GM23248 (cell line): ENCODE results near the gene APH1B. TPM values are rescaled to one million over a fixed set of nuclear protein-coding genes. Genes with fewer than 3 reads are reported as not detected.

Experiments used
- DNase-seq: peaks from one replicate; pipeline ENCODE4 v3.0.0-alpha.2; 2015
- H2AFZ ChIP-seq: fragments of 200-600 bp; sonication (generic); 2 replicates; pipeline ENCODE4 v1.6.1; 2016; ENCODE audit warnings: antibody characterized with exemption
- H3F3A ChIP-seq: fragments of 200-600 bp; sonication (generic); 2 replicates; pipeline ENCODE4 v1.6.1; 2016; ENCODE audit warnings: mild to moderate bottlenecking, antibody characterized with exemption, mixed run types; ENCODE audit not compliant: insufficient read depth
- H3K27ac ChIP-seq: fragments of 200-600 bp; sonication (generic); 2 replicates; pipeline ENCODE4 v1.5.1; 2016; ENCODE audit warnings: mild to moderate bottlenecking
- H3K27me3 ChIP-seq: fragments of 200-600 bp; sonication (generic); replicated peaks from 2 replicates; pipeline ENCODE4 v1.6.1; 2016; ENCODE audit warnings: mild to moderate bottlenecking; ENCODE audit not compliant: insufficient read depth
- H3K36me3 ChIP-seq: fragments of 200-600 bp; sonication (generic); 2 replicates; pipeline ENCODE4 v1.6.1; 2016; ENCODE audit warnings: low read depth, mild to moderate bottlenecking
- H3K4me1 ChIP-seq: fragments of 200-600 bp; sonication (generic); 2 replicates; pipeline ENCODE4 v1.6.1; 2016; ENCODE audit warnings: mild to moderate bottlenecking; ENCODE audit not compliant: insufficient read depth
- H3K4me2 ChIP-seq: fragments of 200-600 bp; sonication (generic); one replicate; pipeline ENCODE4 v1.6.1; 2016; ENCODE audit warnings: mild to moderate bottlenecking; ENCODE audit not compliant: unreplicated experiment
- H3K4me3 ChIP-seq: fragments of 200-600 bp; sonication (generic); 2 replicates; pipeline ENCODE4 v1.5.1; 2016; ENCODE audit warnings: mild to moderate bottlenecking
- H3K79me2 ChIP-seq: fragments of 200-600 bp; sonication (generic); 2 replicates; pipeline ENCODE4 v1.6.1; 2016; ENCODE audit warnings: mild to moderate bottlenecking; ENCODE audit not compliant: insufficient read depth
- H3K9ac ChIP-seq: fragments of 200-600 bp; sonication (generic); 2 replicates; pipeline ENCODE4 v1.6.1; 2016; ENCODE audit warnings: mild to moderate bottlenecking
- H3K9me2 ChIP-seq: fragments of 200-600 bp; sonication (generic); 2 replicates; pipeline ENCODE4 v1.6.1; 2016; ENCODE audit warnings: mixed run types, mild to moderate bottlenecking, moderate library complexity; ENCODE audit not compliant: insufficient read depth
- H3K9me3 ChIP-seq: fragments of 200-600 bp; sonication (generic); one replicate; pipeline ENCODE4 v1.6.1; 2017; ENCODE audit warnings: low read depth
- H4K20me1 ChIP-seq: fragments of 200-600 bp; sonication (generic); 2 replicates; pipeline ENCODE4 v1.6.0; 2016; ENCODE audit not compliant: insufficient read depth
- EZH2 ChIP-seq: fragments of 200-600 bp; sonication (generic); IDR thresholded peaks from 2 replicates; pipeline ENCODE4 v1.6.1; 2018; ENCODE audit warnings: antibody characterized with exemption, mild to moderate bottlenecking; ENCODE audit not compliant: insufficient read depth, poor library complexity, severe bottlenecking
- EZH2phosphoT487 ChIP-seq: fragments of 200-600 bp; sonication (generic); IDR thresholded peaks from 2 replicates; pipeline ENCODE4 v1.6.1; 2018; ENCODE audit warnings: antibody characterized with exemption, moderate library complexity, mild to moderate bottlenecking, low read depth; ENCODE audit not compliant: insufficient read depth
- WGBS, 2 experiments: methylation state at CpG; one replicate each; pipeline ENCODE4 v1.1.6; 2015 to 2017; ENCODE audit warnings: low lambda C conversion rate in 2 of 2, low coverage in 1 of 2; ENCODE audit errors: missing lambda C conversion rate in 2 of 2; 5-methylcytosine and 5-hydroxymethylcytosine counted together
- in situ Hi-C: fragments of 300-500 bp; cut with MboI; formaldehyde crosslinking; loops from 2 replicates; pipeline ENCODE4 v1.15.0; 2020
- polyA plus RNA-seq: library from polyadenylated mRNA; unstranded; fragments of >200 nt; fragmentation: Nextera tagmentation; extraction: Ambion mirVana; gene quantifications from 2 replicates; pipeline ENCODE4 v1.2.1, GENCODE V29; 2016
- total RNA-seq: library from RNA; depleted of rRNA; stranded (reverse); fragments of >200 nt; shearing (Covaris generic); gene quantifications from 2 replicates; pipeline ENCODE4 v1.2.3, GENCODE V29; 2014

APH1B gene
- total and polyA plus RNA-seq, 2 experiments from 2014 or later, result 15.8 to 40.5 TPM

DNA sequence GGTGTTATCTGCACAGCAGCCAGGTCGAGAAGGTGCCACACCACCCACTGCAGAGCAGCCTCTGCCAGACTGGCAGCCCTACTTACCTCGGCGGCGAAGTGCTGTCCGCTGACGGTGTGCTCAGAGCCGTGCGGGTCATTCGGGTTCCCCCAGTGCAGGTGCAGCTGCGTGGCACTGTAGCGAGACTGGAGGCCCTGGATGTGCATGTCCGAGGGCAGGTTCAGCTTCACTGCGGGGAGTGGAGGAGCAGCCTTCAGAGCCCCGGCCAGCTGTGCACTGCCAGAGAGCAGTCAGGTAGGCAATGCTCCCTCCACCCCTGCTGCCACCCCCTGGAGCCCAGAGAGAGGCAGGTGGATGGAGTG is 68.0 kb downstream of the APH1B start:
- Histone ChIP-seq H3K36me3 (no peaks in the 10 kb centered on the region), H3F3A (peaks cover 12% of the 10 kb centered on the region), H3K79me2 (0 out of 2 replicates have a peak, but pooled peaks cover 5% of the 10 kb centered on the region), H3K27ac (no peak overlapping the region), H3K9me2 (no peaks in the 10 kb centered on the region), H3K27me3 (no peaks in the 10 kb centered on the region), H4K20me1 (no peaks in the 10 kb centered on the region), H2AFZ (no peak overlapping the region), H3K9ac (no peak overlapping the region), H3K4me1 (peaks cover 25% of the 10 kb centered on the region), H3K4me2 (no peak overlapping the region), H3K9me3 (no peaks in the 10 kb centered on the region), H3K4me3 (no peak overlapping the region)
- no peak for DNase-seq
- in situ Hi-C loops, result no loop called here
- WGBS, 2 experiments, result 95 to 97% methylated on average over 14 of the region's 14 CpGs
- TF ChIP-seq EZH2, result no peak
- no peak for TF ChIP-seq EZH2phosphoT487

DNA sequence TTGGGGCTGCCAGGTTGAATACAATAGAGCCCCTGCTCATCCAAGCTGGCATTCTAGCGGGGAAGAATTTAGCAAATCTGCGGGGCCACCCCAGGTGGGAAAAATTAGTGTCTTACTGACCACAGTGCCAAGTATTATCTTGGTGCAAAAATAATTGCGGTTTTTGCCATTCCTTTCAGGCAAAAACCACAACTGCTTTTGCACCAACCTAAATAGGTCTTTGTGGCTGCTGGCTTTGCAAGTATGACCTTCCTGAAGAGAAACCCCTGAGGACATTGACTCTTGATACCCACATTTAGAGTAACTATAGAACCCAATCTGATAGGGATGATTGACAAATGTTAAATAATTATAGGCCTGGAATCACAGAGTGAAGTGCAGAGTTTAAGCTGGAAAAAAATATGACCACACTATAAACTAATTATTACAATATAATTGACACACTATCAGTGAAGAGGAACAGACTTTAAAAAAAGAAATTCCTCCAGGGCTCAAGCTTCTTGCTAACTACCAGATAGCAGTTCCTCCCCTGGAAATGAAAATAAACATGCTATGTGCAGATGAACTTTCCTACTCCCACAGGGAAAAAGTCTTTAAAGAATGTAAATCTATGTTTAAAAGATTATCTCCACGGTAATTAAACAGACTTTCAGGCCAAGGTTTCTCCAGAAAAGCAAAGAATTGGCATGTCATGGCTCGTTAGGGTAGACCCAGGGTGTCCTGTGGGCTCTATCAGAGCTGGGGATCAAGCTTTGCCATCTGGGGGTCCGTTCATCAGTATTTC is 69.9 kb downstream of the APH1B start:
- no peak overlapping the region for H3K9ac ChIP-seq
- no peaks in the 10 kb centered on the region for H3K9me3 ChIP-seq
- no peak for DNase-seq
- no peaks in the 10 kb centered on the region for H4K20me1 ChIP-seq
- no peak overlapping the region for H3K4me3 ChIP-seq
- H3K4me1 ChIP-seq, result peaks cover 25% of the 10 kb centered on the region
- H3K27me3 ChIP-seq, result no peaks in the 10 kb centered on the region
- H2AFZ ChIP-seq, result no peak overlapping the region
- H3K79me2 ChIP-seq, result 0 out of 2 replicates have a peak, but pooled peaks cover 8% of the 10 kb centered on the region
- peaks cover 12% of the 10 kb centered on the region for H3F3A ChIP-seq
- TF ChIP-seq EZH2, result no peak
- TF ChIP-seq EZH2phosphoT487, result no peak
- 79 to 82% methylated on average over 6 of the region's 6 CpGs for WGBS, 2 experiments
- no peak overlapping the region for H3K4me2 ChIP-seq
- in situ Hi-C loops, result no loop called here
- H3K27ac ChIP-seq, result no peak overlapping the region
- no peaks in the 10 kb centered on the region for H3K36me3 ChIP-seq
- H3K9me2 ChIP-seq, result no peaks in the 10 kb centered on the region

DNA sequence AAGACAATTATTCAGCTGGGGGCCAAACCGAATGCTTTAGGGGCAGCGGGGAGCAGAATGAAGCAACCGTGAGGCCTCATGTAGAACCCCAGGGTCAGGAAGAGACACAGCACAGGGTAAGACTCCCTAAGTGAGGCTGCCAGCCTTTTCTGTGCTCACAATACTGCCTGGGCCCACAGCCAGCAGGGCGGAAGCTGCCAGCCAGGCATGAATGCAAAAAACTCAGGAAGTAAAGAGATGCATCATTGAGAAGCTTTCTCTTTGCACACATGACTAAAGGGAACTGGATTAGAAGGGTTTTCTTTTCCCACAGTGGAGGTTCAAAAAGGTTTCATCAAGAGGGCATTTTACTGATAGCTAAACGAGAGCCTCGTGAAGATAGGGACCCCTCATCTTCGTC is 71.0 kb downstream of the APH1B start:
- Histone ChIP-seq H3K79me2 (0 out of 2 replicates have a peak, but pooled peaks cover 10% of the 10 kb centered on the region), H3K4me3 (no peak overlapping the region), H3K4me2 (peak overlapping the region; percentile 53), H3K9me3 (no peaks in the 10 kb centered on the region), H3K9me2 (no peaks in the 10 kb centered on the region), H3K4me1 (peaks cover 25% of the 10 kb centered on the region), H2AFZ (peak overlapping the region; percentile 60), H3K9ac (peak overlapping the region; percentile 62), H3F3A (peaks cover 12% of the 10 kb centered on the region), H3K27me3 (no peaks in the 10 kb centered on the region), H3K36me3 (no peaks in the 10 kb centered on the region), H3K27ac (peak overlapping the region; percentile 91), H4K20me1 (no peaks in the 10 kb centered on the region)
- 54 to 58% methylated on average over 7 of the region's 7 CpGs for WGBS, 2 experiments
- in situ Hi-C loops, result no loop called here
- TF ChIP-seq EZH2 (no peak), EZH2phosphoT487 (no peak)
- peak; percentile 90 for DNase-seq

DNA sequence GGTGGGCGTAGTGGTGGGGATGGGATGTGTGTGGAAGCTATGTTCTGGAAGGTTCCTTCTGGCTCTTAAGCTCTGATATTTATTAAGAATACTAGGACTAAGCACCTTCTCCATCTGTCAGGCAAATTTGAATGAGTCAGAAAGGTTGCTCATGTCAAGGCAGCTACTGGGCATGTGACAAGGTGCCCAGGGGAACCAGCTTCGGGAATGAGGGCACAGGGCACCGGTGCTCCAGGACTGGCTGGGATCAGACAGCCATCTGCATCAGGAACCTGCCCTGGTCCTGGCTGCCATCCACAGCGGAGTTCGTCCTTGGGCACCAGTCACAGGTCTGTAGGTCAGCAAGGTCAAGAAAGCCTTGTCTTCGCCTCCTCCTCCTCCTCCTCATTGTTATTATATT is 71.8 kb downstream of the APH1B start:
- H3K27ac ChIP-seq, result peak overlapping the region; percentile 91
- no peaks in the 10 kb centered on the region for H4K20me1 ChIP-seq
- peak overlapping the region; percentile 53 for H3K4me2 ChIP-seq
- H3K9ac ChIP-seq, result peak overlapping the region; percentile 62; the same call in 1 of the 2 replicates
- peaks cover 12% of the 10 kb centered on the region for H3F3A ChIP-seq
- in situ Hi-C loops, result no loop called here
- TF ChIP-seq EZH2 (no peak), EZH2phosphoT487 (no peak)
- DNase-seq, result peak; percentile 57
- H3K9me3 ChIP-seq, result no peaks in the 10 kb centered on the region
- H3K9me2 ChIP-seq, result no peaks in the 10 kb centered on the region
- peaks cover 25% of the 10 kb centered on the region for H3K4me1 ChIP-seq
- H2AFZ ChIP-seq, result no peak overlapping the region
- H3K36me3 ChIP-seq, result no peaks in the 10 kb centered on the region
- H3K27me3 ChIP-seq, result no peaks in the 10 kb centered on the region
- 0 out of 2 replicates have a peak, but pooled peaks cover 10% of the 10 kb centered on the region for H3K79me2 ChIP-seq
- no peak overlapping the region for H3K4me3 ChIP-seq
- WGBS, 2 experiments, result 92% methylated on average over 6 of the region's 6 CpGs
